Measurements from ENCODE around the gene ZNF18.
"Not testable (repeated sequence)": the region's sequence is repeated elsewhere in the genome, so short reads cannot be mapped to it uniquely, and the experiment has no call there.

ZNF18 gene

GRCh38 chr17:11986179-11986941, 10.9 kb downstream of the ZNF18 start:
- no peak for DNase-seq (ENCODE audit: low read depth)

DNA sequence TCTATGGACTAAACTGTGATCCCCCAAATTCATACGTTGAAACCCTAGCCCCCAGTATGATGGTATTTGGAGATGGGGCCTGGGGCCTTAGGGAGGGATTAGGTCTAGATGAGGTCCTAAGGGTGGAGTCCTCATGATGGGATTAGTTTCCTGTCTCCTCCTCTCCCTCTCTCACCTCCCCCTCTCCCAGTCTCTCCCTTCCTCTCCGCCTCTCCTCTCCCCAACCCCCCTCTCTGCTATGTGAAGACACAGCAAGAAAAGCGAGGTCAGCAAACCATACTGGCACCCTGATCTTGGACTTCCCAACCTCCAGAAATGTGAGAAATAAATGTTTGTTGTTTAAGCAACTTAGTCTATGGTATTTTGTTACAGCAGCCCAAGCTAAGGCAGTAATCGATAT, 15.4 kb downstream of the ZNF18 start:
- no peak for DNase-seq (ENCODE audit: low read depth)

DNA sequence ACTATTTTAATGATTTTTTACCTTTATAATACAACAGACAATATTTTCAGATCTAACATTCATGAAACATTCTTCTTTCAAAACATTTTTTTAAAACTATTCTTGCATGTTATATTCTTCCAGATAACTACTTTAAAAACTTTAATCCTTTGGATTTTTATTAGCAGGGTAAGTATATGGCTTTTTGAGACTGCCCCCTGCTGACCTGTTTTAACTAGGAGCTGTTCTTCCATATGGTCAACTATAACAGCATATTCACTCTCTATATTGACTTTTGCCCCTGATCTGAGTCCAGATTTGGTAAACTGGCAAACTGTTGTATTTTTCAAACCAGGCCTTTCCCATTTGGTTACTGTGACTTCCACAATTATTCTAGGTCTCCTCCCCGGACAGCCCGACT, 16.5 kb downstream of the ZNF18 start:
- DNase-seq (ENCODE audit: low read depth) = no peak

DNA sequence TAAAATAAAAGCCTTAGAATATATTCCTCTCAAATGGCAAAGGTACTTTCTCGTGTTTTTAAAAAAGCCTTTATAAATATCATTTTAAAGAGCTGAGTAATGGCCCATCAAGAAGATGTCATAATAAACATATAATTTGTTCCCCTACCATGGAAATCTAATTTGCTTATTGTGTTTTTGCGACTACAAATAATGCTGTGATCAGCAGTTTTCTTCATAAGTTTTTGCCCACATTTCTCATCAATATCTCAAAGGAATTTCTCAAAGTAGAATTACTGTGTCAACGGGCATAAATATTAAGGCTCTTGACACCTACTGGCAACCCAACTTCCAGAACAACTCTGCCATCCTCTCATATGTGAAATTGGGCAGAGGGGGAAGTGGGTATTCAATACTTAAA, 17.5 kb downstream of the ZNF18 start:
- DNase-seq (ENCODE audit: low read depth) = no peak

GRCh38 chr17:11972741-11973140, 24.5 kb downstream of the ZNF18 start:
- DNase-seq (ENCODE audit: low read depth) = not testable (repeated sequence)

GRCh38 chr17:11969565-11969964, 27.7 kb downstream of the ZNF18 start:
- no peak for DNase-seq (ENCODE audit: low read depth)

DNA sequence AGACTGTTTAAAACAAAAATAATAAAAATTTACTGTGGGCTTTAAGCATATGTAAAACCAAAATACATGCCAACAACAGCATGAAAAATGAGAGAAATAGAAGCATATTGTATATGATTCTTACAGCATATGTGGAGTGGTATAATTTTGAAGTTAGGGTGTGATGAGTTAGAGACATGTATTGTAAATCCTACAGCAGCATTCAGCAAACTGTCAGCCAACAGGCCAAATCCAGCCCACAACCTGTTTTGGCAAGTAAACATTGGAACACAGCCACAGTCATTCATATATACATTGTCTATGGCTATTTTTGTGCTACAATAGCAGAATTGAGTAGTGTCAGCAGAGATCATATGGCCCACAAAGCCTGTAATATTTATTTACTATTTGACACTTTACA, 42.3 kb downstream of the ZNF18 start:
- DNase-seq (ENCODE audit: low read depth) = no peak

GRCh38 chr17:11953924-11954323, 43.4 kb downstream of the ZNF18 start:
- no peak for DNase-seq (ENCODE audit: low read depth)

- no peak for DNase-seq (ENCODE audit: low read depth)
These were observed 44.7 kb downstream of the ZNF18 start for GRCh38 chr17:11952610-11953009.

DNA sequence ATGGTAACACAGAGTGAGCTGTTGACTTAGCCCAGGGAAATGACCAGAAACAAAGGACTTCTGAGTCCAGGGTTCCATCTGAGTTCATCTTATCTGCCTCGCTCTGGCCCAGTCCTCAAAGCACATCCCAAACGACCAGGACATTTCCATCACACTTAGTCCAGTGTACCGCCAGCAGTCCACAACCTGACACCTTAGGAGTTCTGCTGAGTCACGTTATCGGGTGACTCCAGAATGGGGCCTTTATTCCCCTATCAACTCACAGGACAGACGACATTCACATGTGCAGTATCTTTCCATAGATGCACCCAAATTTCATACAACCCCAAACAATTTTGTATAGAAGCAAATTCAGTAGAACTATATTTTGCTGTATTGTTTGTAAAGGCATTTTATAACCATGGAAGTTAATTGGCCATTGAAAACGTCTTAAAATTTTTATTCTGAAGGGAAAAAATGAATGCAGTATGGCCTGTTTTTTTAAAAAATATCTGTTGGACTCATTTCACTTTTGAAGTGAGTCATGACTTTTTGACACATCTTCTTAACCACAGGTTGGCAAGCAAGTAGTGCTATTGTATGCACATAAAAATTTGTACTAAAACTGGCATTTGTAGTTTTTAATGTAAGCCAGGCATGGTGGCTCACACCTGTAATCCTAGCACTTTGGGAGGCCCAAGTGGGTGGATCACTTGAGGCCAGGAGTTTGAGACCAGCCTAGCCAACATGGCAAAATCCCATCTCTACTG, 46.3 kb downstream of the ZNF18 start:
- no peak for DNase-seq (ENCODE audit: low read depth)

GRCh38 chr17:11949571-11949970, 47.7 kb downstream of the ZNF18 start:
- not testable (repeated sequence) for DNase-seq (ENCODE audit: low read depth)

GRCh38 chr17:11948789-11949188, 48.5 kb downstream of the ZNF18 start:
- no peak for DNase-seq (ENCODE audit: low read depth)

DNA sequence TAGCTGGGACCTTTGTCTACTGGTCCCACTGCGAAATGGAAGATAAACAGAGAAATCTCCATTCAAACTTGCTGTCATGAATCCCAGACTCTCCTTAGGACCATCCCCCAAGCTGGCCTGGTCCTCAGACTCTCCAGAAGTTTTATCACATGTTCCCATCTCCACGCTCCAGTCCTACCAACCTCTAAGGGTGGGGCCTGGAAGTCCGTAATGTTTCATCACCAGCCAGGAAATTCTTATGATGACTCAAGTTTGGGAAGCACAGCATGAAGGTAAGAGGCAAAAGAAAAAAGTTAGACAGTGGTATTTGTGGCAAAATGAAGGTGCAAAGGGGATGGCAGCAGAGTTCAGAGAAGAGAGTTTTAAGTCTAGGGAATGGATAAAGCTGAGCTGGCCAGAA, 52.7 kb downstream of the ZNF18 start:
- DNase-seq (ENCODE audit: low read depth) = no peak

DNA sequence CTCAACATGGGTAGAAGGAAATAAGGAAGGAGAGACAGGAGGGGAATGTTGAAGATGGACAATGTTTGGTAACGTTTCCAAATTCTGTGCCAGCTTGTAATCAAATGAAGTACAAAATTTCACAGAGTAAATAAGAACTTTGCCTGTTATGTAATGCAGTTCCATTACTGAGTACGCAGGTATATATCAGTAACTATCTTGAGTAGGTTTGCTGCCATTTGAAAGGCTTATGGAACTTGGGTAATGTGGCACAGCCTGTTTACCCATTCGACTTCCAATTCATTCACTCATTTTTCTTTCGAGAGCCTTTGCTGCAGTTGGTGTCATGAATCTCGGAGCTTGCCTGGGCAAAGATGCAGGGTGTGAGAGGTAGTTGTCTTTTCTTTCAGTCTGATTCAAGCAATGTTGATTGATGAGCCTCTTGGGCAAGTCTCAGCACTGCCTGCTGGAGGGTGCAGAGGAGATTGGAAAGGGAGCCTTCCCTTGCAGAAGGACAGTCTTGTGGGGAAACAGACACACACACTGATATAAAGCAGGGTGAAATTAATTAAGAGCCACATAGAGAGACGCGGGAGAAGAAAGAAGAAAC, 53.4 kb downstream of the ZNF18 start:
- DNase-seq (ENCODE audit: low read depth) = no peak

DNA sequence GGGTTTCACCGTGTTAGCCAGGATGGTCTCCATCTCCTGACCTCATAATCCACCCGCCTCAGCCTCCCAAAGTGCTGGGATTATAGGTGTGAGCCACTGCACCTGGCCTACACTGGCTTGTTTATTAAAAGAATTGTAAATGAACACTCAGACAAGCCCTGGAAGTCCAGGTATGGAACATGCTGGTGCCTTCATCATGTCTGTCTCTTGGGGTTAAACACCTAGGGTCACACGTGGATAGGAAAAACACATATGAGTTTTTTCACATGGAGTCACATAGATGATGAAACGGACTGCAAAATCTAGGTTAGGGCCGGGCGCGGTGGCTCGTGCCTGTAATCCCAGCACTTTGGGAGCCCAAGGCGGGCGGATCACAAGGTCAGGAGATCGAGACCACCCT, 54.2 kb downstream of the ZNF18 start:
- not testable (repeated sequence) for DNase-seq (ENCODE audit: low read depth)

DNA sequence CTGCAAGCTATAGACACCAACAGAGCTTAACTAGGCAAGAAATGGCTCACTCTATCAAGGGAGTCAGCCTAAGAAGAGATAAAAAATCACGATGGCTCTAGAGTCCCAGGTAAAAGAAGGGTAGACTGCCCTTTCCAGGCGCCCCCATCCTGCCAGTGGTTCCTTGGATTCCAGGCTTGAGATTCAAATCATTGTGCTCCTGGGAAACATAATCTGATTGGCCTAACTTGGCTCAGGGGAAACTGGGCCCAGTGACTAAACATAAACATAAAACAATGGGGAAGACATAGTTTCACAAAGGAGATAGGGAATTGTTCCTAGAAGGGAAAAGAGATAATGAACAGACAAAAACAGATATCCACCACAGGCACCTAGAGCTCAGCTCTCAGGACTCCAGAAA, 56.4 kb downstream of the ZNF18 start:
- no peak for DNase-seq (ENCODE audit: low read depth)

GRCh38 chr17:11935734-11936406, 61.4 kb downstream of the ZNF18 start:
- DNase-seq (ENCODE audit: low read depth) = peak; percentile 18

DNA sequence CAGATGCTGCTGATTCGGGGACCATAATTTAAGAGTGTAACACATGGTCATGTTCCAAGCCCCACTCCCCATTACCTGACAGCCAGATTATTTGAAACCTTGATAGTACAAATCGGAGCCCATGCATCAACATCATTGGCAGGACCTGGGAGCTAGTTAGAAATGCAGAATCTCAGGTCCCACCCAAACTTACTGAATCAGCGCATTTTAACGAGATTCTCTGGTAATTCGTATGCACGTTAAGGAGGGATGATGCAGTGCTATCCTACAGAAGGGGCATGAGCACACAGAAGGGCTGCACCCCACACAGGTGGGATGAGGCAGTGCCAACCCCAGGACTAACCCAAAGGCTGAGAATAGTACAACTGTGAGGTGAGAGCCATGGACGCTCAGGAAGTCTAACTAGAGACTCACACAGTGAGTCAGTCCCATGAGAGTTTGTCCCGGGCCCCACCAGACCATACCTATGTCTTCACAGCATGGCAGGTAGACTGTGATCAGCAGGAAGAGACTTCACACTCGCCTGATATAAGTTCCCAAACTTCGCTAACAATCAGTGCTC, 64.9 kb downstream of the ZNF18 start:
- no peak for DNase-seq (ENCODE audit: low read depth)

GRCh38 chr17:11928436-11928835, 68.8 kb downstream of the ZNF18 start:
- DNase-seq (ENCODE audit: low read depth) = no peak

Measured in activated T-cell treated with anti-CD3 and anti-CD28 coated beads for 48 hours (primary cell).